Kidney (tissue), 14 donors: Measurements from ENCODE around the gene PIKFYVE. TPM values are rescaled to one million over a fixed set of nuclear protein-coding genes. Genes with fewer than 3 reads are reported as not detected.

Experiments
- DNase-seq, 5 donors: peaks; one replicate each; pipeline ENCODE4 v3.0.0-alpha.2; 2013 to 2020
- FAIRE-seq: peaks from 2 replicates; lab custom pipeline; 2012; peaks lifted over from hg19 to GRCh38; lab: Jason Lieb, UNC
- H3K27ac ChIP-seq, 2 donors: one replicate each; pipeline ENCODE4 v1.7.0; 2013; ENCODE audit warnings: low read depth in 2 of 2, low read length in 2 of 2, inconsistent platforms in 1 of 2
- H3K27me3 ChIP-seq: one replicate; pipeline ENCODE4 v1.7.1; 2013; ENCODE audit warnings: low read length, inconsistent platforms; ENCODE audit not compliant: control insufficient read depth, insufficient read depth
- H3K36me3 ChIP-seq, 3 donors: one replicate each; pipeline versions ENCODE4 v1.7.0 to v1.7.1; 2013; ENCODE audit warnings: low read length in 3 of 3, control low read depth in 1 of 3, inconsistent platforms in 1 of 3; ENCODE audit not compliant: insufficient read depth in 3 of 3, control insufficient read depth in 2 of 3
- H3K4me1 ChIP-seq, 3 donors: one replicate each; pipeline versions ENCODE4 v1.7.0 to v1.7.1; 2013; ENCODE audit warnings: low read length in 3 of 3, inconsistent platforms in 1 of 3, low read depth in 1 of 3; ENCODE audit not compliant: control insufficient read depth in 2 of 3, insufficient read depth in 2 of 3
- H3K4me3 ChIP-seq, 3 donors: one replicate each; pipeline versions ENCODE4 v1.7.0 to v1.8.1; 2013; ENCODE audit warnings: low read length in 3 of 3, control low read depth in 1 of 3, inconsistent platforms in 1 of 3
- H3K9ac ChIP-seq, 3 donors: one replicate each; pipeline versions ENCODE4 v1.7.0 to v1.7.1; 2013; ENCODE audit warnings: low read length in 3 of 3, control low read depth in 1 of 3, inconsistent platforms in 1 of 3
- H3K9me3 ChIP-seq, 3 donors: one replicate each; pipeline versions ENCODE4 v1.7.0 to v1.7.1; 2013; ENCODE audit warnings: low read length in 3 of 3, control low read depth in 1 of 3, inconsistent platforms in 1 of 3; ENCODE audit not compliant: control insufficient read depth in 2 of 3, insufficient read depth in 1 of 3
- CTCF ChIP-seq: IDR thresholded peaks from 3 replicates; pipeline ENCODE4 v1.5.1; 2012; ENCODE audit warnings: mild to moderate bottlenecking, moderate library complexity, borderline replicate concordance; ENCODE audit not compliant: insufficient read depth; ENCODE audit errors: extremely low read depth
- intact Hi-C: fragments of 100-400 bp; cut with DNase I; formaldehyde crosslinking; loops from one replicate; pipeline ENCODE4 v1.11.1; 2022
- polyA plus RNA-seq: library from polyadenylated mRNA; stranded (reverse); fragments of 350-450 nt; fragmentation: Illumina TruSeq; extraction: RNeasy Lipid Tissue Mini Kit (QIAGEN cat#74804); gene quantifications from one replicate; pipeline ENCODE4 v1.2.3, GENCODE V29; 2014; ENCODE audit warnings: low read depth, low replicate concordance; ENCODE audit not compliant: insufficient read depth
- total RNA-seq: library from RNA; stranded (reverse); fragmentation: NEBNext Ultra II Directional; extraction: Animal tissue kit (Norgen Biotek cat#: 25700); gene quantifications from one replicate; pipeline ENCODE4 v1.2.1, GENCODE V29; 2021
- donor health status: control.
- donor health status: control.
- donor health status: control.
- donor health status: control.
- donor health status: control.
- donor health status: DM: yes; HTN: yes; CAD: no.
- donor health status: Normal renal cell carcinoma (clear cell type).

Gene PIKFYVE
- total and polyA plus RNA-seq, 2 donors from 2014 or later = 3.4 to 31.5 TPM

DNA sequence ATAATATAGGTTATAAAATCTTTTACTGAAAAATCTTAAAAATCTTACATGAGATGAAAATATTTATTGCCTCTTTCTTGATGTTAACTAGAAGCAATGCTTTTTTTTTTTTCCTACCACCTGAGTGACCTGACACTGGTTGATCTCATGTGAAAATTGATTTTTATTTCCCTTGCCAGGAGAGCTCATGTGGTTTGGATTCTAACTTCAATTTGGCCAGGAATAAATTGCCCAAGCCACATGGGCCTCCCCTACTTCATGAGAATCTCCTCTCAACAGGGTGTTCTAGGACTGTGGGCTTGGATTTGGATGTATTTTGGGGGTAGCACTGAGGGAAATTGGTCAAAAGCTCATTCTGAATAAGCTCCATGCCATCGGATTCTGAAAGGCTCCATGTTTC, 31.3 kb upstream of the PIKFYVE start:
- intact Hi-C loops = no loop called here
- no peak overlapping the region for H3K4me3 ChIP-seq
- no peaks in the 10 kb centered on the region for H3K4me1 ChIP-seq
- no peak overlapping the region for H3K9ac ChIP-seq
- H3K27me3 ChIP-seq = no peaks in the 10 kb centered on the region
- peaks cover 3 to 22% (median 4%) of the 10 kb centered on the region in 3 donors for H3K36me3 ChIP-seq
- TF ChIP-seq CTCF = no peak
- peaks cover 0 to 4% (median 0%) of the 10 kb centered on the region in 3 donors for H3K9me3 ChIP-seq
- DNase-seq (no peak), FAIRE-seq (no peak)
- no peak overlapping the region for H3K27ac ChIP-seq

GRCh38 chr2:208235860-208236259, 30.2 kb upstream of the PIKFYVE start:
- intact Hi-C loops = no loop called here
- H3K9me3 ChIP-seq = peaks cover 0 to 4% (median 0%) of the 10 kb centered on the region in 3 donors
- H3K27ac ChIP-seq = no peak overlapping the region
- no peak overlapping the region for H3K4me3 ChIP-seq
- DNase-seq (no peak), FAIRE-seq (no peak)
- no peaks in the 10 kb centered on the region for H3K27me3 ChIP-seq
- no peaks in the 10 kb centered on the region for H3K4me1 ChIP-seq
- peaks cover 4 to 25% (median 7%) of the 10 kb centered on the region in 3 donors for H3K36me3 ChIP-seq
- TF ChIP-seq CTCF = no peak
- H3K9ac ChIP-seq = no peak overlapping the region

DNA sequence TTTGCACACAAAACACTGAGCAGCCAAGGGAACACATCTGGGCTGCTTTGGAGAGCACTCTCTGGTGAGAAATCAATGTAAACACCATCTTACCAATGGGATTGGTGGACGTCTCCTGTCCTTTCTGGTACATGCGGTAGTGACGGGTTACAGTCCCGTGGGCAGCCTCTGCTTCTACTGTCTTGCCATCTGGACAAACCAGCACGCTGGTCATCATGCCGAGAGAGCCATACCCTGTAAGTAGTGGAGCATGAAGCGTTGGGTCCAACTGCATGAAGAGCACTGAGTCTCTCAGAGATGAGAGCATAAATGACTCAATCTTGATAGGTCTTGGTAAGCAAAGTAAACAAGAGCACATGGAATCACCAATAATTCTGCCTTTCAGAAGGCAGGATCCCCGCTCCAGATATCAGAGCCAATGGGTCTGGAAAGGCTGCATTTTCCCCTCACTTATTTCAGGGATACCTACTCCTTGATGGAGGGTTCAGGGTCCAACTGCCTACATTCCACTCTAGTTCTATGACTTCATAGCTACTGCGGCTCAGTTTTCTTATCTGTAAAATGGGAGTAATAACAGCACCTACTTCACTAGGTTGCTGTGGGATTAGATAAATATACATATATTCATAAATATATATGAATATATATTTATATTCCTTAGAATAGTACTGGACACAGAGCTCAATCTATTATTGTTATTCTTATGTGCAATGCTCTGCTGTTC, 26.1 kb upstream of the PIKFYVE start:
- no peak overlapping the region for H3K9ac ChIP-seq
- intact Hi-C loops = no loop called here
- peaks cover 4 to 35% (median 15%) of the 10 kb centered on the region in 3 donors for H3K36me3 ChIP-seq
- no peak for TF ChIP-seq CTCF
- peaks cover 0 to 4% (median 0%) of the 10 kb centered on the region in 3 donors for H3K4me1 ChIP-seq
- no peak overlapping the region for H3K4me3 ChIP-seq
- FAIRE-seq = no peak
- DNase-seq = no peak
- H3K9me3 ChIP-seq = no peaks in the 10 kb centered on the region
- no peak overlapping the region for H3K27ac ChIP-seq
- no peaks in the 10 kb centered on the region for H3K27me3 ChIP-seq
